GM12878 (cell line): ENCODE data around the gene OR8D1. TPM values are rescaled to one million over a fixed set of nuclear protein-coding genes. Genes with fewer than 3 reads are reported as not detected.

Source experiments
- ATAC-seq: fragments of 200-7000 bp; cut with Tn5 transposase; 3 replicates; pipeline ENCODE4 v1.9.1; 2020; ENCODE audit warnings: mild to moderate bottlenecking, moderate library complexity
- BruUV-seq: library from RNA; stranded (reverse); fragments of 400-500 nt; replicated peaks from 2 replicates; lab custom pipeline; 2021; lab: Mats Ljungman, UMichigan
- CTCF ChIA-PET: fragments of 300-600 bp; sonication (Branson Sonifier 250); formaldehyde crosslinking; extraction: SDS; loops from one replicate; lab custom pipeline; 2021; ENCODE audit warnings: inconsistent platforms; lab: Yijun Ruan, JAX
- POLR2A ChIA-PET: fragments of 350-600 bp; formaldehyde crosslinking; extraction: SDS; loops from one replicate; lab custom pipeline; 2021; ENCODE audit warnings: inconsistent platforms; lab: Charles Lee
- RAD21 ChIA-PET: fragments of 300-600 bp; sonication (Branson Sonifier 250); formaldehyde crosslinking; loops from one replicate; lab custom pipeline; 2023; ENCODE audit warnings: antibody characterized with exemption; ENCODE audit not compliant: unreplicated experiment; lab: Charles Lee
- SMC1A ChIA-PET: fragments of 300-600 bp; sonication (Branson Sonifier 250); formaldehyde crosslinking; loops from one replicate; lab custom pipeline; 2023; ENCODE audit not compliant: unreplicated experiment, uncharacterized antibody; lab: Charles Lee
- DNase-seq: peaks from one replicate; pipeline ENCODE4 v3.0.0-alpha.2; 2011; ENCODE audit warnings: low read depth, low spot score
- FAIRE-seq: peaks from 3 replicates; lab custom pipeline; 2011; peaks lifted over from hg19 to GRCh38; lab: Jason Lieb, UNC
- H2AFZ ChIP-seq: 2 replicates; pipeline ENCODE4 v1.6.0; 2011; ENCODE audit warnings: low read depth, low read length, control low read depth; ENCODE audit not compliant: control insufficient read depth
- H3K27ac ChIP-seq: 2 replicates; pipeline ENCODE4 v1.5.1; 2011; ENCODE audit warnings: control low read depth; ENCODE audit not compliant: control insufficient read depth, insufficient read depth
- H3K27me3 ChIP-seq, 2 experiments: replicated peaks in 1 of 2; 2 replicates each; pipeline versions ENCODE4 v1.6.0 to v1.6.1; 2011; ENCODE audit warnings: low read length in 1 of 2; ENCODE audit not compliant: control insufficient read depth in 2 of 2, insufficient read depth in 2 of 2
- H3K36me3 ChIP-seq, 2 experiments: 2 replicates each; pipeline ENCODE4 v1.5.1; 2011; ENCODE audit warnings: low read length in 1 of 2; ENCODE audit not compliant: control insufficient read depth in 2 of 2, insufficient read depth in 2 of 2
- H3K4me1 ChIP-seq: 2 replicates; pipeline ENCODE4 v1.6.1; 2011; ENCODE audit warnings: mild to moderate bottlenecking, low read length, moderate library complexity, mixed read lengths; ENCODE audit not compliant: control insufficient read depth, insufficient read depth
- H3K4me2 ChIP-seq: 2 replicates; pipeline ENCODE4 v1.6.0; 2011; ENCODE audit warnings: control low read depth; ENCODE audit not compliant: control insufficient read depth, insufficient read depth
- H3K4me3 ChIP-seq: fragments of 200-600 bp; sonication (generic); 2 replicates; pipeline ENCODE4 v1.5.1; 2016
- H3K79me2 ChIP-seq: 2 replicates; pipeline ENCODE4 v1.6.0; 2011; ENCODE audit warnings: low read length; ENCODE audit not compliant: control insufficient read depth, insufficient read depth
- H3K9ac ChIP-seq: 2 replicates; pipeline ENCODE4 v1.8.0; 2011; ENCODE audit warnings: low read length, control low read depth, mixed read lengths; ENCODE audit not compliant: control insufficient read depth, insufficient read depth
- H3K9me3 ChIP-seq: replicated peaks from 3 replicates; pipeline ENCODE4 v1.5.1; 2011; ENCODE audit warnings: mild to moderate bottlenecking, low read length; ENCODE audit not compliant: control insufficient read depth, insufficient read depth
- H4K20me1 ChIP-seq: 2 replicates; pipeline ENCODE4 v1.6.0; 2011; ENCODE audit not compliant: control insufficient read depth, insufficient read depth
- E4F1 ChIP-seq: fragments of 450-650 bp; IDR thresholded peaks from 2 replicates; pipeline ENCODE4 v1.6.1; 2018; ENCODE audit warnings: borderline replicate concordance, mild to moderate bottlenecking; ENCODE audit not compliant: partially characterized antibody
- IRF5 ChIP-seq: fragments of 450-650 bp; IDR thresholded peaks from 2 replicates; pipeline ENCODE4 v1.6.1; 2017; ENCODE audit warnings: borderline replicate concordance
- MTA2 ChIP-seq: fragments of 450-650 bp; IDR thresholded peaks from 2 replicates; pipeline ENCODE4 v1.6.1; 2016; ENCODE audit warnings: low read depth, mild to moderate bottlenecking, moderate library complexity
- RB1 ChIP-seq: fragments of 450-650 bp; formaldehyde crosslinking; IDR thresholded peaks from 2 replicates; pipeline ENCODE4 v1.6.1; 2017; ENCODE audit warnings: mild to moderate bottlenecking, borderline replicate concordance
- SP1 ChIP-seq: IDR thresholded peaks from one replicate; pipeline ENCODE4 v1.6.1; 2011; ENCODE audit warnings: low read depth, low read length
- SRF ChIP-seq, 2 experiments: IDR thresholded peaks; 2 replicates each; pipeline ENCODE4 v1.6.1; 2011; ENCODE audit warnings: low read depth in 2 of 2, low read length in 2 of 2, mild to moderate bottlenecking in 1 of 2, moderate library complexity in 1 of 2
- WGBS: methylation state at CpG from one replicate; pipeline ENCODE4 v1.1.6; 2016; ENCODE audit warnings: low lambda C conversion rate; ENCODE audit not compliant: insufficient replicate concordance, insufficient coverage; ENCODE audit errors: missing lambda C conversion rate; 5-methylcytosine and 5-hydroxymethylcytosine counted together
- in situ Hi-C: fragments of 300-500 bp; cut with MboI; formaldehyde crosslinking; loops from 9 replicates; pipeline ENCODE4 v1.14.3; 2018; ENCODE audit warnings: mixed read lengths
- intact Hi-C: fragments of 100-400 bp; cut with micrococcal nuclease; formaldehyde crosslinking; loops from one replicate; pipeline ENCODE4 v1.14.2; 2022; ENCODE audit not compliant: unreplicated experiment
- polyA plus RNA-seq, 11 experiments: library from polyadenylated mRNA; depleted of rRNA in 4 of 11; unstranded in 6 of 11; stranded (reverse) in 5 of 11; fragments of >200 nt; fragmentation: Nextera tagmentation in 4 of 11; fragmentation: Illumina TruSeq in 1 of 11; extraction: Ambion mirVana in 4 of 11; extraction: Trizol in 1 of 11; gene quantifications; 1 replicate in 1 of 11; 2 replicates in 10 of 11; pipeline versions ENCODE4 v1.2.1 to v1.2.3, GENCODE V29; 2011 to 2016; ENCODE audit warnings: inconsistent platforms in 2 of 11, missing spikeins in 2 of 11, low read depth in 1 of 11
- total RNA-seq, 4 experiments: library from RNA; depleted of rRNA in 3 of 4; stranded (reverse); fragments of >200 nt in 3 of 4; fragmentation: Illumina TruSeq in 1 of 4; extraction: Trizol in 1 of 4; gene quantifications; 2 replicates each; pipeline versions ENCODE4 v1.2.1 to v1.2.3, GENCODE V29; 2013 to 2021

The OR8D1 gene
- total and polyA plus RNA-seq, 10 of the 15 experiments (the other 5 are each of a cell fraction or from before 2014, with no cell fraction given) = not detected

GRCh38 chr11:124276081-124276480 is 37.7 kb downstream of the OR8D1 start:
- intact Hi-C loops (no loop called here), in situ Hi-C loops (no loop called here)
- Histone ChIP-seq H3K27me3 (no peaks in the 10 kb centered on the region), H3K27ac (no peak overlapping the region), H3K36me3 (no peaks in the 10 kb centered on the region), H3K4me2 (no peak overlapping the region), H3K9me3 (no peaks in the 10 kb centered on the region), H3K9ac (no peak overlapping the region), H3K79me2 (no peaks in the 10 kb centered on the region), H3K4me1 (no peaks in the 10 kb centered on the region), H2AFZ (no peak overlapping the region), H3K4me3 (no peak overlapping the region), H4K20me1 (no peaks in the 10 kb centered on the region)
- ChIA-PET CTCF (no interaction called here), SMC1A (no interaction called here), RAD21 (no interaction called here), POLR2A (no interaction called here)
- FAIRE-seq (no peak), ATAC-seq (no peak), DNase-seq (no peak)
- WGBS = 0% methylated on average over 1 of the region's 1 CpG
- TF ChIP-seq SP1 (no peak), E4F1 (no peak), IRF5 (no peak), MTA2 (no peak), RB1 (no peak), SRF (IDR thresholded peaks at IDR 0.05; ENCODE audit: low read depth in 2 of 2, low read length in 2 of 2) (no peak)
- BruUV-seq = no TSS peak
